Measurements from ENCODE around the gene AGAP3. TPM values are rescaled to one million over a fixed set of nuclear protein-coding genes. Genes with fewer than 3 reads are reported as not detected.

The AGAP3 gene
- total RNA-seq, 1 experiment from 2014 or later, result 1.6 TPM

DNA sequence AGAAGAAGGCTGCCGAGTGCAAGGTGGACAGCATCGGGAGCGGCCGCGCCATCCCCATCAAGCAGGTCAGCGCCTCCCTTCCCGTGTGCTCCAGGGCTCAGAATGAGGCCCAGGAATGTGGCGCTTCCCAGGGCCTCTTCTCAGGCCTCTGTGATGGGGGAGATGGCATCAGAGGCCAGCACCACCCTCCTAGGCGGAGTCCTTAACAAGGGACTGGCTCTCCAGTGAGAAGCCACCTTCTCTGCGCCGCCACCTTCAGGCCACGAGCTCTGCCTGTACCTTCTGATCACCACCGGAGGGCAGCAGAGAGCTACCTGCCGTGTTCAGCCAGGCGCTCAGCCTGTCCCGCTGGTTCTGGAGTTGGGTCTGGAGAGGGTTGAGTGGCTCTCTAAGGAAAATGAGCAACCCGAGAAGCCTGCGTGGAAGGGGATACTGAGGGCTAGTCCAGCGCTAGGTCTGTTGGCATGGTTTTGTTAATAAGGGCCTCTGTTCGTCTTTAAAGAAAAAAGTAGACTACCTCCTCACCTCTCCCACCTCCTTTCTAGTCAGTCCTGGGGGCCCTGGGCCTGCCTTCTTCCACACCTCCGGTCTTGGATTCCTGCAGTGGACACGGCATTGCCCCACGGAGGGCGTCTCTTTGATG is 37.7 kb downstream of the AGAP3 start:
- H3K9me2 ChIP-seq (replicated peaks; ENCODE audit: insufficient read depth, low read length), result no peaks in the 10 kb centered on the region
- H3K27ac ChIP-seq (ENCODE audit: low read length), result no peak overlapping the region
- H3K4me1 ChIP-seq (ENCODE audit: low read length), result no peaks in the 10 kb centered on the region
- DNase-seq, result peak; percentile 90
- no peaks in the 10 kb centered on the region for H3K9me3 ChIP-seq (ENCODE audit: low read length)
- peaks cover 11% of the 10 kb centered on the region; the same call in 1 of the 2 replicates for H4K20me1 ChIP-seq (ENCODE audit: insufficient read depth, low read depth, low read length)
- H3K4me3 ChIP-seq (ENCODE audit: low read length), result no peak overlapping the region
- no peaks in the 10 kb centered on the region for H3K79me2 ChIP-seq (ENCODE audit: low read length)
- no peak overlapping the region for H3K4me2 ChIP-seq (ENCODE audit: low read depth, low read length, poor library complexity, severe bottlenecking)
- H3K27me3 ChIP-seq (ENCODE audit: low read length), result no peaks in the 10 kb centered on the region
- H3K9ac ChIP-seq (ENCODE audit: low read length), result no peak overlapping the region
- no peak overlapping the region for H2AFZ ChIP-seq (ENCODE audit: low read length)
- H3K36me3 ChIP-seq (ENCODE audit: insufficient read depth, low read length), result no peaks in the 10 kb centered on the region

DNA sequence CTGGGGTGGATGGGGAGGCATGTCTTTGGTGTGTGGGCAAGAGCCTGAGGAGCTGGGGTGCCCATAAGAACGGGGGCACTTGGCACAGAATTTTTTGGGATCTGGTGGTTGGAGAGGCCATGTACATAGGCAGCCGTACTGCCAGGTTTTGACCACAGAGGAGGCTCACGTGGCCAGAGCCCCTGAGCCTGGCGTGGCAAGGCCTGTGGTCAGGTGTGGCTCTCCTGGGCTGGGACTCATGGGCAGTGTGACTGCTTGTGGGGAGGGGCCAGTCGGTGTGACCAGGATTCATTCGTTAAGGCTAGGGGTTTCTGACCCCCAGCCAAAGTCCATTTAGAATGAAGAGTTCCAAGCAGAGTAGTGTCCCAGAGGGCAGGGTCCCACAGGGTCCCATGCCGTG is 38.2 kb downstream of the AGAP3 start:
- H3K27ac ChIP-seq (ENCODE audit: low read length), result no peak overlapping the region
- H3K79me2 ChIP-seq (ENCODE audit: low read length), result no peaks in the 10 kb centered on the region
- H3K9me2 ChIP-seq (replicated peaks; ENCODE audit: insufficient read depth, low read length), result no peaks in the 10 kb centered on the region
- no peaks in the 10 kb centered on the region for H3K9me3 ChIP-seq (ENCODE audit: low read length)
- no peak overlapping the region for H2AFZ ChIP-seq (ENCODE audit: low read length)
- H3K4me2 ChIP-seq (ENCODE audit: low read depth, low read length, poor library complexity, severe bottlenecking), result no peak overlapping the region
- H3K9ac ChIP-seq (ENCODE audit: low read length), result no peak overlapping the region
- DNase-seq, result no peak
- no peaks in the 10 kb centered on the region for H3K36me3 ChIP-seq (ENCODE audit: insufficient read depth, low read length)
- no peaks in the 10 kb centered on the region for H3K4me1 ChIP-seq (ENCODE audit: low read length)
- no peak overlapping the region for H3K4me3 ChIP-seq (ENCODE audit: low read length)
- H4K20me1 ChIP-seq (ENCODE audit: insufficient read depth, low read depth, low read length), result peaks cover 11% of the 10 kb centered on the region; the same call in 1 of the 2 replicates
- no peaks in the 10 kb centered on the region for H3K27me3 ChIP-seq (ENCODE audit: low read length)

- Histone ChIP-seq H3K27ac (ENCODE audit: low read length) (no peak overlapping the region), H3K9me3 (ENCODE audit: low read length) (no peaks in the 10 kb centered on the region), H3K9ac (ENCODE audit: low read length) (no peak overlapping the region), H3K4me2 (ENCODE audit: low read depth, low read length, poor library complexity, severe bottlenecking) (no peak overlapping the region), H3K79me2 (ENCODE audit: low read length) (no peaks in the 10 kb centered on the region), H3K27me3 (ENCODE audit: low read length) (no peaks in the 10 kb centered on the region), H3K36me3 (ENCODE audit: insufficient read depth, low read length) (no peaks in the 10 kb centered on the region), H3K4me3 (ENCODE audit: low read length) (no peak overlapping the region), H3K4me1 (ENCODE audit: low read length) (no peaks in the 10 kb centered on the region), H2AFZ (ENCODE audit: low read length) (no peak overlapping the region), H4K20me1 (ENCODE audit: insufficient read depth, low read depth, low read length) (peaks cover 11% of the 10 kb centered on the region; the same call in 1 of the 2 replicates), H3K9me2 (replicated peaks; ENCODE audit: insufficient read depth, low read length) (no peaks in the 10 kb centered on the region)
- no peak for DNase-seq
These were observed 38.7 kb downstream of the AGAP3 start for GRCh38 chr7:151124899-151125399.

GRCh38 chr7:151125470-151125845 is 39.2 kb downstream of the AGAP3 start:
- Histone ChIP-seq H3K9me2 (replicated peaks; ENCODE audit: insufficient read depth, low read length) (no peaks in the 10 kb centered on the region), H3K27me3 (ENCODE audit: low read length) (no peaks in the 10 kb centered on the region), H3K4me3 (ENCODE audit: low read length) (no peak overlapping the region), H3K4me2 (ENCODE audit: low read depth, low read length, poor library complexity, severe bottlenecking) (no peak overlapping the region), H3K4me1 (ENCODE audit: low read length) (no peaks in the 10 kb centered on the region), H2AFZ (ENCODE audit: low read length) (no peak overlapping the region), H3K36me3 (ENCODE audit: insufficient read depth, low read length) (no peaks in the 10 kb centered on the region), H3K9ac (ENCODE audit: low read length) (no peak overlapping the region), H4K20me1 (ENCODE audit: insufficient read depth, low read depth, low read length) (peaks cover 11% of the 10 kb centered on the region; the same call in 1 of the 2 replicates), H3K79me2 (ENCODE audit: low read length) (no peaks in the 10 kb centered on the region), H3K9me3 (ENCODE audit: low read length) (no peaks in the 10 kb centered on the region), H3K27ac (ENCODE audit: low read length) (no peak overlapping the region)
- DNase-seq, result no peak

DNA sequence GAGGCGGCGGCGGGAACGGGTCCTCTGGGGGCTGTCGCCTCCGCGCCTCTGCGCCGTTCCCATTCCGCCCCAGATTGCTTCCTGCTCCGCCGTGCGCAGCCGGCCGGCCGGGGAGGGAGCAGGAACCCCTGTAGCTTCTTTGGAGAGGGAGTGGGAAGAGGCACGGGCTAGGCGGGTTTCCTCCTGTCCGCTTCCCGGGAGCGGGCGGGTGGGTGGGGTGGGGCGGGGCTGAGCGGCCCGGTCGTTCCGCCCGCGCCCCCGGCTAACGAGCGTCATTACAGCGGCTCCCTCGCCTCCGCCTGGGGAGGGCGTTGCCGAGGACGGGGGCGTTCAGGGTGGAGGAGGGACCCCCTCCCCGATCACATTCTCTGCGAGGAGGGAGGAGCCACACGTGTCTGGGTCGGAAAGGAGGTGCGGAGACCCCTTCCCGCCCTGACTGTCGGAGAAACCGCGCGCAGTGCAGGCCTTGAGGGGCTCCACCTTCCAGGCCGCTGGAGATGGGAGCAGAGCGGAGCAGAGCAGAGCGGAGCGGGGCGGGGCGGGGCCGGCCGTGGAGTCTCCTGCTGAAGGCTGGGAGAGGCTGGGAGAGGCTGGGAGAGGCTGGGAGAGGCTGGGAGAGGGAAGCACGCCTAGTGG is 39.7 kb downstream of the AGAP3 start:
- Histone ChIP-seq H3K4me3 (ENCODE audit: low read length) (no peak overlapping the region), H3K36me3 (ENCODE audit: insufficient read depth, low read length) (no peaks in the 10 kb centered on the region), H3K9me3 (ENCODE audit: low read length) (no peaks in the 10 kb centered on the region), H3K9me2 (replicated peaks; ENCODE audit: insufficient read depth, low read length) (no peaks in the 10 kb centered on the region), H3K4me1 (ENCODE audit: low read length) (no peaks in the 10 kb centered on the region), H3K79me2 (ENCODE audit: low read length) (no peaks in the 10 kb centered on the region), H3K27me3 (ENCODE audit: low read length) (no peaks in the 10 kb centered on the region), H3K9ac (ENCODE audit: low read length) (no peak overlapping the region), H3K4me2 (ENCODE audit: low read depth, low read length, poor library complexity, severe bottlenecking) (no peak overlapping the region), H4K20me1 (ENCODE audit: insufficient read depth, low read depth, low read length) (peaks cover 11% of the 10 kb centered on the region; the same call in 1 of the 2 replicates), H2AFZ (ENCODE audit: low read length) (no peak overlapping the region), H3K27ac (ENCODE audit: low read length) (no peak overlapping the region)
- DNase-seq, result no peak

DNA sequence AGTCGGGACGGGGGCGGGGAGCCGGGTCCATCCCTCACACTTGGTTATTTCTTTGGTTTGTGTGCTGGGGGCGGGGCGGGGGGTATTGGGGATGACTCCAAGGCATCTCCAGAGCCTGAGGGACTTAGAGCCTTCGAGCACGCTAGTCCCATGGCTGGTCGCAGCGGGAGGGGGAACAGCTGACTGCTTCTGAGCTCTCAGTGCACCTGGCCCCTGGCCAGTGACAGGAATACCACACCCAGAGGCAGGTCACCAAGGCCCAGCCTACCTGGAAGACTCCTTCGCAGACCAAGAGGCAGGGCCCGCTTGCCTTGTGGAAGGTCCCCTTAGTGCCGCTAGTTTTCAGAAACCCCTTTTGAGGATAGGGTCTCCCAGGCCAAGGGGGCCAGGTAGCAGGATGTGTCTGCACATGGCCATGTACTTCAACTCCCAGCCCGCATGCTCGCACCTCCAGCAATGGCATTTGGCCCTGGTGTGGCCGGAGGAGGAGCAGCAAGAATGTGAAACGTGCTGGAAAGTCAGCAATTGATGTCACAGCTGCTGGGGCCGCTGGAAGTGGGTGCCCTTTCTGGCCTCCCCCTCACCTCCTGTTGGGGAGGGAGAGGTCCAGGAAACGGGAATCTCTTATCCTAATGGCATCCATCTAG is 40.3 kb downstream of the AGAP3 start:
- DNase-seq, result peak; percentile 47
- H3K4me1 ChIP-seq (ENCODE audit: low read length), result no peaks in the 10 kb centered on the region
- H3K4me3 ChIP-seq (ENCODE audit: low read length), result no peak overlapping the region

GRCh38 chr7:151128144-151128543 is 41.9 kb downstream of the AGAP3 start:
- no peaks in the 10 kb centered on the region for H3K27me3 ChIP-seq (ENCODE audit: low read length)
- H3K4me1 ChIP-seq (ENCODE audit: low read length), result no peaks in the 10 kb centered on the region
- H2AFZ ChIP-seq (ENCODE audit: low read length), result no peak overlapping the region
- H3K36me3 ChIP-seq (ENCODE audit: insufficient read depth, low read length), result no peaks in the 10 kb centered on the region
- no peak overlapping the region for H3K4me2 ChIP-seq (ENCODE audit: low read depth, low read length, poor library complexity, severe bottlenecking)
- H3K9me3 ChIP-seq (ENCODE audit: low read length), result no peaks in the 10 kb centered on the region
- no peaks in the 10 kb centered on the region for H3K9me2 ChIP-seq (replicated peaks; ENCODE audit: insufficient read depth, low read length)
- H3K27ac ChIP-seq (ENCODE audit: low read length), result no peak overlapping the region
- DNase-seq, result no peak
- peaks cover 11% of the 10 kb centered on the region; the same call in 1 of the 2 replicates for H4K20me1 ChIP-seq (ENCODE audit: insufficient read depth, low read depth, low read length)
- no peak overlapping the region for H3K9ac ChIP-seq (ENCODE audit: low read length)
- H3K4me3 ChIP-seq (ENCODE audit: low read length), result no peak overlapping the region
- no peaks in the 10 kb centered on the region for H3K79me2 ChIP-seq (ENCODE audit: low read length)

More for the DNA sequence above, 40.3 kb downstream of the AGAP3 start:
- no peaks in the 10 kb centered on the region for H3K36me3 ChIP-seq (ENCODE audit: insufficient read depth, low read length)
- H4K20me1 ChIP-seq (ENCODE audit: insufficient read depth, low read depth, low read length), result peaks cover 11% of the 10 kb centered on the region; the same call in 1 of the 2 replicates
- no peak overlapping the region for H3K4me2 ChIP-seq (ENCODE audit: low read depth, low read length, poor library complexity, severe bottlenecking)
- H3K9me2 ChIP-seq (replicated peaks; ENCODE audit: insufficient read depth, low read length), result no peaks in the 10 kb centered on the region
- H2AFZ ChIP-seq (ENCODE audit: low read length), result no peak overlapping the region
- H3K27me3 ChIP-seq (ENCODE audit: low read length), result no peaks in the 10 kb centered on the region
- H3K79me2 ChIP-seq (ENCODE audit: low read length), result no peaks in the 10 kb centered on the region
- no peak overlapping the region for H3K9ac ChIP-seq (ENCODE audit: low read length)
- no peak overlapping the region for H3K27ac ChIP-seq (ENCODE audit: low read length)
- H3K9me3 ChIP-seq (ENCODE audit: low read length), result no peaks in the 10 kb centered on the region

DNA sequence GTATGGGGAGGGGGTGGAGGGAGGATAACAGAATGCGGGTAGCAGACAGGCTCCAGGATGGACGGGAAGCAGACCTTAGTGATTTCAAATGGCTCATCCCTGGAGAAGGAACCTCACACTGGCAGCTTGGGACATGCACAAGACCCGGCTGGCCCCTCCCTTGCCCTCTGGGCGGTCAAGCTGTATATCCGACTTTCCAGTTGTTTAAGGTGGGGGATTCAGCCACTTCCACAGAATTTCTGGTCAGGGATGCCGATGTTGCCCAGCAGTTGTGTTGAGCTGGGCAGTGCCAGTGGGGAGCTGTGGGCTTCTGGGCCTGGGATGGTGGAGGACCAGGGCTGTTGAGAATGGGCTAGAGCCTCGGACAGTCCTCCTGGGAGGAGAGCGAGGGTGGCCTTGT is 42.4 kb downstream of the AGAP3 start:
- H3K4me1 ChIP-seq (ENCODE audit: low read length), result no peaks in the 10 kb centered on the region
- H3K79me2 ChIP-seq (ENCODE audit: low read length), result no peaks in the 10 kb centered on the region
- H3K27me3 ChIP-seq (ENCODE audit: low read length), result no peaks in the 10 kb centered on the region
- H3K9me2 ChIP-seq (replicated peaks; ENCODE audit: insufficient read depth, low read length), result no peaks in the 10 kb centered on the region
- no peak overlapping the region for H3K9ac ChIP-seq (ENCODE audit: low read length)
- no peaks in the 10 kb centered on the region for H3K9me3 ChIP-seq (ENCODE audit: low read length)
- H3K36me3 ChIP-seq (ENCODE audit: insufficient read depth, low read length), result no peaks in the 10 kb centered on the region
- no peak overlapping the region for H3K4me3 ChIP-seq (ENCODE audit: low read length)
- H4K20me1 ChIP-seq (ENCODE audit: insufficient read depth, low read depth, low read length), result peaks cover 11% of the 10 kb centered on the region; the same call in 1 of the 2 replicates
- no peak overlapping the region for H3K4me2 ChIP-seq (ENCODE audit: low read depth, low read length, poor library complexity, severe bottlenecking)
- H2AFZ ChIP-seq (ENCODE audit: low read length), result no peak overlapping the region
- no peak for DNase-seq
- no peak overlapping the region for H3K27ac ChIP-seq (ENCODE audit: low read length)
